Stimulated activated CD8-positive, alpha-beta memory T cell treated with anti-CD3 and anti-CD28 coated beads, Interleukin-7, amount 100 ng/mL, for 24 hours (primary cell): ENCODE data around the gene TTLL1.

Experiments used
- DNase-seq: peaks from one replicate; pipeline ENCODE4 v3.0.0-alpha.2; 2020; ENCODE audit warnings: low read depth

The TTLL1 gene

GRCh38 chr22:42993651-42994275 lies 95.4 kb downstream of the TTLL1 start:
- no peak for DNase-seq

- DNase-seq, result no peak
These were observed 96.2 kb downstream of the TTLL1 start for GRCh38 chr22:42992886-42993479.

GRCh38 chr22:42992092-42992491 lies 97.1 kb downstream of the TTLL1 start:
- no peak for DNase-seq

- DNase-seq, result no peak
These were observed 98.1 kb downstream of the TTLL1 start for GRCh38 chr22:42991010-42991651.

GRCh38 chr22:42990131-42990838 lies 98.9 kb downstream of the TTLL1 start:
- no peak for DNase-seq
